Fibroblast of lung (primary cell): Measurements from ENCODE around the gene APC. TPM values are rescaled to one million over a fixed set of nuclear protein-coding genes. Genes with fewer than 3 reads are reported as not detected.
"Not testable (repeated sequence)": the region's sequence is repeated elsewhere in the genome, so short reads cannot be mapped to it uniquely, and the experiment has no call there.

Source experiments
- DNase-seq, 2 donors: peaks; one replicate each; pipeline versions ENCODE4 v3.0.0 to v3.0.0-alpha.2; 2010; ENCODE audit warnings: low read depth in 2 of 2
- H2AFZ ChIP-seq: 2 replicates; pipeline ENCODE4 v1.5.1; 2012; ENCODE audit warnings: low read length, control low read depth, inconsistent platforms
- H3K27ac ChIP-seq: 2 replicates; pipeline ENCODE4 v1.5.1; 2011; ENCODE audit warnings: low read length, control low read depth; ENCODE audit not compliant: insufficient read depth
- H3K27me3 ChIP-seq: 2 replicates; pipeline ENCODE4 v1.5.1; 2011; ENCODE audit warnings: mild to moderate bottlenecking, low read length; ENCODE audit not compliant: control insufficient read depth, insufficient read depth
- H3K36me3 ChIP-seq: 2 replicates; pipeline ENCODE4 v1.5.1; 2011; ENCODE audit warnings: low read length; ENCODE audit not compliant: control insufficient read depth, insufficient read depth
- H3K4me1 ChIP-seq: 2 replicates; pipeline ENCODE4 v1.5.1; 2011; ENCODE audit warnings: low read length; ENCODE audit not compliant: control insufficient read depth, insufficient read depth; ENCODE audit errors: extremely low read depth
- H3K4me2 ChIP-seq: 2 replicates; pipeline ENCODE4 v1.5.1; 2011; ENCODE audit warnings: low read length, control low read depth; ENCODE audit not compliant: insufficient read depth; ENCODE audit errors: extremely low read depth
- H3K4me3 ChIP-seq, 4 experiments: fragments of 200-600 bp in 1 of 4; sonication (generic) in 1 of 4; replicated peaks in 1 of 4; 2 replicates each; pipeline ENCODE4 v1.5.1; 2011 to 2016; ENCODE audit warnings: low read length in 4 of 4, low read depth in 3 of 4, mild to moderate bottlenecking in 3 of 4, control low read depth in 2 of 4, inconsistent platforms in 1 of 4, mixed read lengths in 1 of 4; ENCODE audit not compliant: insufficient read depth in 1 of 4; ENCODE audit errors: control extremely low read depth in 1 of 4
- H3K79me2 ChIP-seq: 2 replicates; pipeline ENCODE4 v1.5.1; 2012; ENCODE audit warnings: mild to moderate bottlenecking, low read length, inconsistent platforms; ENCODE audit not compliant: control insufficient read depth, insufficient read depth
- H3K9ac ChIP-seq: 2 replicates; pipeline ENCODE4 v1.5.1; 2011; ENCODE audit warnings: mild to moderate bottlenecking, low read length, control low read depth; ENCODE audit not compliant: insufficient read depth
- H3K9me3 ChIP-seq: 2 replicates; pipeline ENCODE4 v1.5.1; 2012; ENCODE audit warnings: low read depth, low read length; ENCODE audit not compliant: control insufficient read depth, insufficient read depth
- H4K20me1 ChIP-seq: 2 replicates; pipeline ENCODE4 v1.5.1; 2011; ENCODE audit warnings: low read length; ENCODE audit not compliant: control insufficient read depth, insufficient read depth; ENCODE audit errors: extremely low read depth
- CTCF ChIP-seq, 2 donors: IDR thresholded peaks in 1 of 2; conservative IDR thresholded peaks in 1 of 2; 1 replicate in 1 of 2; 2 replicates in 1 of 2; pipeline ENCODE4 v1.5.1; 2011 to 2012; ENCODE audit warnings: low read length in 2 of 2, control low read depth in 1 of 2, inconsistent platforms in 1 of 2, low read depth in 1 of 2, mild to moderate bottlenecking in 1 of 2
- EZH2 ChIP-seq: IDR thresholded peaks from 2 replicates; pipeline ENCODE4 v1.5.1; 2012; ENCODE audit warnings: low read length, control low read depth, mild to moderate bottlenecking; ENCODE audit errors: missing control alignments
- polyA plus RNA-seq, 2 donors: library from polyadenylated mRNA; depleted of rRNA in 1 of 2; stranded (reverse) in 1 of 2; unstranded in 1 of 2; fragments of >200 nt; gene quantifications; 2 replicates each; pipeline ENCODE4 v1.2.1, GENCODE V29; 2011 to 2012; ENCODE audit warnings: missing spikeins in 1 of 2
- total RNA-seq: library from RNA; depleted of rRNA; stranded (reverse); fragments of >200 nt; gene quantifications from 2 replicates; pipeline ENCODE4 v1.2.1, GENCODE V29; 2014

APC gene
- total and polyA plus RNA-seq, 2 donors (not counting 1 experiment from before 2014, with no cell fraction given), result 23.6 to 69.9 TPM

GRCh38 chr5:112857866-112858265 is 120.2 kb downstream of the APC start:
- Histone ChIP-seq H3K36me3 (no peaks in the 10 kb centered on the region), H3K9me3 (no peaks in the 10 kb centered on the region), H3K4me3 (no peak overlapping the region), H3K79me2 (peaks cover 18% of the 10 kb centered on the region), H3K27ac (no peak overlapping the region), H3K27me3 (no peaks in the 10 kb centered on the region), H4K20me1 (no peaks in the 10 kb centered on the region), H3K4me2 (no peak overlapping the region), H3K9ac (no peak overlapping the region), H3K4me1 (peaks cover 2% of the 10 kb centered on the region), H2AFZ (no peak overlapping the region)
- DNase-seq, result no peak
- TF ChIP-seq CTCF (conservative IDR thresholded peaks at IDR 0.05 in 1 of 2, IDR thresholded peaks at IDR 0.05 in 1 of 2; ENCODE audit: low read depth in 1 of 2, low read length in 2 of 2), result no peak
- TF ChIP-seq EZH2, result no peak

- H4K20me1 ChIP-seq, DNase-seq, H3K27me3 ChIP-seq, H3K9me3 ChIP-seq, H3K4me1 ChIP-seq, H3K36me3 ChIP-seq: not testable (repeated sequence)
- peak overlapping the region; percentile 58 to 98 (median 88) for H3K4me3 ChIP-seq
- peak overlapping the region; percentile 98 for H2AFZ ChIP-seq
- peak overlapping the region; percentile 93 for H3K9ac ChIP-seq
- H3K79me2 ChIP-seq, result peaks cover 32% of the 10 kb centered on the region
- peak overlapping the region; percentile 81 for H3K4me2 ChIP-seq
- H3K27ac ChIP-seq, result peak overlapping the region; percentile 84
These were observed 122.9 kb downstream of the APC start for GRCh38 chr5:112860571-112860928.

GRCh38 chr5:112860929-112861637 is 123.4 kb downstream of the APC start, which contains the start of gene SRP19:
SRP19 (plus strand) TSS chr5:112861287; CDS start chr5:112861377, 90 bp downstream.
- no peaks in the 10 kb centered on the region for H3K9me3 ChIP-seq
- TF ChIP-seq EZH2, result no peak
- no peak for TF ChIP-seq CTCF (conservative IDR thresholded peaks at IDR 0.05 in 1 of 2, IDR thresholded peaks at IDR 0.05 in 1 of 2; ENCODE audit: low read depth in 1 of 2, low read length in 2 of 2)
- DNase-seq, result peak; percentile 98
- peaks cover 32% of the 10 kb centered on the region for H3K79me2 ChIP-seq
- peak within 1 kb of the TSS; percentile 98 for H2AFZ ChIP-seq
- H3K4me3 ChIP-seq, result peak within 1 kb of the TSS; percentile 81 to 98 (median 88)
- peak within 1 kb of the TSS; percentile 93 for H3K9ac ChIP-seq
- no peaks in the 10 kb centered on the region for H4K20me1 ChIP-seq
- peak within 1 kb of the TSS; percentile 84 for H3K27ac ChIP-seq
- H3K4me2 ChIP-seq, result peak within 1 kb of the TSS; percentile 87
- peaks cover 2% of the 10 kb centered on the region for H3K36me3 ChIP-seq
- peaks cover 2% of the 10 kb centered on the region for H3K4me1 ChIP-seq
- H3K27me3 ChIP-seq, result no peaks in the 10 kb centered on the region
